HepG2 (cell line): Measurements from ENCODE around the gene VCP. TPM values are rescaled to one million over a fixed set of nuclear protein-coding genes. Genes with fewer than 3 reads are reported as not detected.

ENCODE experiments used
- CEBPB ChIP-seq: IDR thresholded peaks from 2 replicates; pipeline ENCODE4 v1.6.1; 2011; ENCODE audit warnings: low read depth, low read length, improper control_type of control experiment, borderline replicate concordance
- DNMT1 ChIP-seq: sonication (generic); formaldehyde crosslinking; IDR thresholded peaks from 2 replicates; pipeline ENCODE4 v1.5.1; 2020; ENCODE audit warnings: mild to moderate bottlenecking, missing genetic modification reagents
- ELF3 ChIP-seq: IDR thresholded peaks from 2 replicates; pipeline ENCODE4 v1.6.1; 2016; ENCODE audit warnings: missing genetic modification reagents, missing compliant biosample characterization
- FOXA3 ChIP-seq: IDR thresholded peaks from 2 replicates; pipeline ENCODE4 v1.6.1; 2016; ENCODE audit warnings: missing genetic modification reagents, missing compliant biosample characterization
- GZF1 ChIP-seq: sonication (generic); formaldehyde crosslinking; IDR thresholded peaks from 2 replicates; pipeline ENCODE4 v1.5.1; 2020; ENCODE audit warnings: mild to moderate bottlenecking, missing genetic modification reagents
- IRF2 ChIP-seq: IDR thresholded peaks from 2 replicates; pipeline ENCODE4 v1.6.1; 2018; ENCODE audit warnings: missing genetic modification reagents, missing compliant biosample characterization
- KMT2A ChIP-seq: sonication (generic); formaldehyde crosslinking; IDR thresholded peaks from 2 replicates; pipeline ENCODE4 v1.4.0; 2020; ENCODE audit warnings: missing genetic modification reagents
- PRMT3 ChIP-seq: sonication (generic); formaldehyde crosslinking; IDR thresholded peaks from 2 replicates; pipeline ENCODE4 v1.8.1; 2022; ENCODE audit warnings: low read depth, mild to moderate bottlenecking, moderate library complexity, missing genetic modification reagents, borderline replicate concordance
- SMC3 ChIP-seq: IDR thresholded peaks from 2 replicates; pipeline ENCODE4 v1.6.1; 2011; ENCODE audit warnings: low read length, improper control_type of control experiment
- SRY ChIP-seq: sonication (generic); formaldehyde crosslinking; IDR thresholded peaks from 2 replicates; pipeline ENCODE4 v1.8.0; 2022; ENCODE audit warnings: mild to moderate bottlenecking, missing genetic modification reagents
- TBP ChIP-seq: sonication (generic); formaldehyde crosslinking; IDR thresholded peaks from 2 replicates; pipeline ENCODE4 v1.5.0; 2020; ENCODE audit warnings: missing genetic modification reagents
- ZNF101 ChIP-seq: sonication (generic); formaldehyde crosslinking; IDR thresholded peaks from 2 replicates; pipeline ENCODE4 v1.4.0; 2020; ENCODE audit warnings: mild to moderate bottlenecking, low read depth, missing genetic modification reagents, borderline replicate concordance
- ZNF383 ChIP-seq: sonication (generic); formaldehyde crosslinking; IDR thresholded peaks from 2 replicates; pipeline ENCODE4 v1.4.0; 2020; ENCODE audit warnings: missing genetic modification reagents, mild to moderate bottlenecking, borderline replicate concordance
- ZNF446 ChIP-seq: sonication (generic); formaldehyde crosslinking; IDR thresholded peaks from 2 replicates; pipeline ENCODE4 v1.5.0; 2020; ENCODE audit warnings: mild to moderate bottlenecking, missing genetic modification reagents
- ZNF558 ChIP-seq: sonication (generic); formaldehyde crosslinking; IDR thresholded peaks from 2 replicates; pipeline ENCODE4 v1.9.0; 2022; ENCODE audit warnings: mild to moderate bottlenecking, missing genetic modification reagents, borderline replicate concordance
- ZNF614 ChIP-seq: IDR thresholded peaks from 2 replicates; pipeline ENCODE4 v1.6.1; 2018; ENCODE audit warnings: missing biosample characterization, missing genetic modification reagents, inconsistent platforms, borderline replicate concordance
- ZNF816 ChIP-seq: sonication (generic); formaldehyde crosslinking; IDR thresholded peaks from 2 replicates; pipeline ENCODE4 v1.8.0; 2022; ENCODE audit warnings: missing genetic modification reagents, mild to moderate bottlenecking, borderline replicate concordance
- polyA plus RNA-seq, 8 experiments: library from polyadenylated mRNA; depleted of rRNA in 3 of 8; stranded (reverse) in 7 of 8; unstranded in 1 of 8; fragments of >200 nt; fragmentation: Illumina TruSeq in 4 of 8; extraction: Trizol in 4 of 8; gene quantifications; 2 replicates each; pipeline versions ENCODE4 v1.2.1 to v1.2.3, GENCODE V29; 2011 to 2016; ENCODE audit warnings: low read depth in 4 of 8, missing spikeins in 1 of 8, mixed read lengths in 1 of 8; ENCODE audit not compliant: insufficient read depth in 1 of 8
- total RNA-seq, 5 experiments: library from RNA; depleted of rRNA; stranded (reverse); fragments of >200 nt; fragmentation: Illumina TruSeq; extraction: Trizol; gene quantifications; 2 replicates each; pipeline ENCODE4 v1.2.3, GENCODE V29; 2016; ENCODE audit warnings: low read depth in 1 of 5
- TF ChIP-seq, protein P1 (sequence below): sonication (generic); formaldehyde crosslinking; IDR thresholded peaks from 2 replicates; pipeline ENCODE4 v1.4.0; 2020; ENCODE audit warnings: missing genetic modification reagents
- TF ChIP-seq, protein P2 (sequence below): sonication (generic); formaldehyde crosslinking; IDR thresholded peaks from 2 replicates; pipeline ENCODE4 v1.8.1; 2023; ENCODE audit warnings: missing genetic modification reagents, mild to moderate bottlenecking, borderline replicate concordance
- TF ChIP-seq, protein P3 (sequence below): sonication (generic); formaldehyde crosslinking; IDR thresholded peaks from 2 replicates; pipeline ENCODE4 v1.4.0; 2020; ENCODE audit warnings: missing genetic modification reagents
- TF ChIP-seq, protein P4 (sequence below): sonication (generic); formaldehyde crosslinking; IDR thresholded peaks from 2 replicates; pipeline ENCODE4 v1.5.1; 2020; ENCODE audit warnings: missing genetic modification reagents, mild to moderate bottlenecking, borderline replicate concordance

VCP gene
- total and polyA plus RNA-seq, 2 of the 13 experiments (the other 11 are each of a cell fraction or from before 2014, with no cell fraction given): 143 to 391 TPM

DNA sequence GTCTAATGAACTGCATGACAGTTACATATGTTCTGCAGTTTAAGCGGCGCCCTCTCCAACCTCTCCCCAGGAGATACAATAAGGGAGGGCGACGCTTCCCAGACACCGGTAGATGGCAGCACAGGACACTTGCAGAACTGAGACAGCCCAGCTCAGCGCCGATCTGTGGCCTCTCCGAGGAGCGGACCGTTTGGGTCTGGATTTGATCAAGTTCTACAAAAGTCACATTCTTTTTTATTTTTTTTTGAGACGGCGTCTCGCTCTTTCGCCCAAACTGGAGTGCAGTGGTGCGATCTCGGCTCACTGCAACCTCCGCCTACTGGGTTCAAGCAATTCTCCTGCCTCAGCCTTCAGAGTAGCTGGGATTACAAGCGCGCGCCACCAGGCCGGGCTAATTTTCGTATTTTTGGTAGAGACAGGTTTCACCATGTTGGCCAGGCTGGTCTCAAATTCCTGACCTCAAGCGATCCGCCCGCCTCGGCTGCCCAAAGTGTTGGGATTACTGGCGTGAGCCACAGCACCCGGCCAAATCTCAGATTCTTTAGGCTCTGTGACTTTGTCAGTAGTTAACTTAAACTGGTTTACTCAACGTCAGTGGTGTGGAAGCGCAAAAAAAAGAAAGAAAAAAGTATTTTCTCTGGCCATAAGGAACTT is 44.6 kb upstream of the VCP start (continued):
- TF ChIP-seq, protein P1, sequence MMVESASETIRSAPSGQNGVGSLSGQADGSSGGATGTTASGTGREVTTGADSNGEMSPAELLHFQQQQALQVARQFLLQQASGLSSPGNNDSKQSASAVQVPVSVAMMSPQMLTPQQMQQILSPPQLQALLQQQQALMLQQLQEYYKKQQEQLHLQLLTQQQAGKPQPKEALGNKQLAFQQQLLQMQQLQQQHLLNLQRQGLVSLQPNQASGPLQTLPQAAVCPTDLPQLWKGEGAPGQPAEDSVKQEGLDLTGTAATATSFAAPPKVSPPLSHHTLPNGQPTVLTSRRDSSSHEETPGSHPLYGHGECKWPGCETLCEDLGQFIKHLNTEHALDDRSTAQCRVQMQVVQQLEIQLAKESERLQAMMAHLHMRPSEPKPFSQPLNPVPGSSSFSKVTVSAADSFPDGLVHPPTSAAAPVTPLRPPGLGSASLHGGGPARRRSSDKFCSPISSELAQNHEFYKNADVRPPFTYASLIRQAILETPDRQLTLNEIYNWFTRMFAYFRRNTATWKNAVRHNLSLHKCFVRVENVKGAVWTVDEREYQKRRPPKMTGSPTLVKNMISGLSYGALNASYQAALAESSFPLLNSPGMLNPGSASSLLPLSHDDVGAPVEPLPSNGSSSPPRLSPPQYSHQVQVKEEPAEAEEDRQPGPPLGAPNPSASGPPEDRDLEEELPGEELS: no peak
- TF ChIP-seq TBP (CRISPR knock-in tag) (no peak), FOXA3 (CRISPR knock-in tag) (no peak), ZNF101 (CRISPR knock-in tag) (0 out of 2 replicates have a peak, but pooled peaks have one; percentile 27), GZF1 (no peak), ZNF446 (CRISPR knock-in tag) (no peak), ZNF383 (CRISPR knock-in tag) (no peak), ZNF816 (0 out of 2 replicates have a peak, but pooled peaks have one; percentile 56), PRMT3 (CRISPR knock-in tag) (no peak), SMC3 (peak; percentile 86), DNMT1 (no peak), ZNF614 (CRISPR knock-in tag) (no peak), CEBPB (no peak), KMT2A (peak; percentile 73; the same call in 1 of the 2 replicates), IRF2 (peak; percentile 63; the same call in 1 of the 2 replicates), ELF3 (peak; percentile 48; the same call in 1 of the 2 replicates), SRY (CRISPR knock-in tag) (0 out of 2 replicates have a peak, but pooled peaks have one; percentile 2), ZNF558 (CRISPR knock-in tag) (no peak)
- TF ChIP-seq, protein P2, sequence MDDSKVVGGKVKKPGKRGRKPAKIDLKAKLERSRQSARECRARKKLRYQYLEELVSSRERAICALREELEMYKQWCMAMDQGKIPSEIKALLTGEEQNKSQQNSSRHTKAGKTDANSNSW: no peak
- TF ChIP-seq, protein P3, sequence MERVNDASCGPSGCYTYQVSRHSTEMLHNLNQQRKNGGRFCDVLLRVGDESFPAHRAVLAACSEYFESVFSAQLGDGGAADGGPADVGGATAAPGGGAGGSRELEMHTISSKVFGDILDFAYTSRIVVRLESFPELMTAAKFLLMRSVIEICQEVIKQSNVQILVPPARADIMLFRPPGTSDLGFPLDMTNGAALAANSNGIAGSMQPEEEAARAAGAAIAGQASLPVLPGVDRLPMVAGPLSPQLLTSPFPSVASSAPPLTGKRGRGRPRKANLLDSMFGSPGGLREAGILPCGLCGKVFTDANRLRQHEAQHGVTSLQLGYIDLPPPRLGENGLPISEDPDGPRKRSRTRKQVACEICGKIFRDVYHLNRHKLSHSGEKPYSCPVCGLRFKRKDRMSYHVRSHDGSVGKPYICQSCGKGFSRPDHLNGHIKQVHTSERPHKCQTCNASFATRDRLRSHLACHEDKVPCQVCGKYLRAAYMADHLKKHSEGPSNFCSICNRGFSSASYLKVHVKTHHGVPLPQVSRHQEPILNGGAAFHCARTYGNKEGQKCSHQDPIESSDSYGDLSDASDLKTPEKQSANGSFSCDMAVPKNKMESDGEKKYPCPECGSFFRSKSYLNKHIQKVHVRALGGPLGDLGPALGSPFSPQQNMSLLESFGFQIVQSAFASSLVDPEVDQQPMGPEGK (CRISPR knock-in tag): peak; percentile 38; the same call in 1 of the 2 replicates
- TF ChIP-seq, protein P4, sequence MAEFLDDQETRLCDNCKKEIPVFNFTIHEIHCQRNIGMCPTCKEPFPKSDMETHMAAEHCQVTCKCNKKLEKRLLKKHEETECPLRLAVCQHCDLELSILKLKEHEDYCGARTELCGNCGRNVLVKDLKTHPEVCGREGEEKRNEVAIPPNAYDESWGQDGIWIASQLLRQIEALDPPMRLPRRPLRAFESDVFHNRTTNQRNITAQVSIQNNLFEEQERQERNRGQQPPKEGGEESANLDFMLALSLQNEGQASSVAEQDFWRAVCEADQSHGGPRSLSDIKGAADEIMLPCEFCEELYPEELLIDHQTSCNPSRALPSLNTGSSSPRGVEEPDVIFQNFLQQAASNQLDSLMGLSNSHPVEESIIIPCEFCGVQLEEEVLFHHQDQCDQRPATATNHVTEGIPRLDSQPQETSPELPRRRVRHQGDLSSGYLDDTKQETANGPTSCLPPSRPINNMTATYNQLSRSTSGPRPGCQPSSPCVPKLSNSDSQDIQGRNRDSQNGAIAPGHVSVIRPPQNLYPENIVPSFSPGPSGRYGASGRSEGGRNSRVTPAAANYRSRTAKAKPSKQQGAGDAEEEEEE (CRISPR knock-in tag): no peak
